Testis (tissue), 3 donors: Measurements from ENCODE around the gene KIF16B. TPM values are rescaled to one million over a fixed set of nuclear protein-coding genes. Genes with fewer than 3 reads are reported as not detected.

Source experiments
- DNase-seq: peaks from one replicate; pipeline ENCODE4 v3.0.0-alpha.2; 2019
- H3K27ac ChIP-seq, 2 donors: fragments of 200-600 bp; sonication (generic); one replicate each; pipeline ENCODE4 v1.5.1; 2019
- H3K27me3 ChIP-seq: fragments of 200-600 bp; sonication (generic); one replicate; pipeline ENCODE4 v1.5.1; 2019
- H3K36me3 ChIP-seq: fragments of 200-600 bp; sonication (generic); one replicate; pipeline ENCODE4 v1.5.1; 2017; ENCODE audit warnings: low read depth; ENCODE audit errors: missing control alignments
- H3K4me1 ChIP-seq: fragments of 200-600 bp; sonication (generic); one replicate; pipeline ENCODE4 v1.5.1; 2019
- H3K4me3 ChIP-seq, 2 donors: fragments of 200-600 bp; sonication (generic); one replicate each; pipeline ENCODE4 v1.5.1; 2017 to 2019
- H3K9me3 ChIP-seq: fragments of 200-600 bp; sonication (generic); one replicate; pipeline ENCODE4 v1.5.1; 2017
- POLR2A ChIP-seq: fragments of 450-650 bp; IDR thresholded peaks from one replicate; pipeline ENCODE4 v1.6.1; 2017; ENCODE audit warnings: antibody characterized with exemption, mild to moderate bottlenecking, moderate library complexity
- WGBS, 2 donors: methylation state at CpG; one replicate each; pipeline ENCODE4 v1.1.5; 2018; 5-methylcytosine and 5-hydroxymethylcytosine counted together
- intact Hi-C: fragments of 100-400 bp; cut with DNase I; formaldehyde crosslinking; loops from one replicate; pipeline ENCODE4 v1.15.1; 2023; ENCODE audit warnings: low total_unique reads
- polyA plus RNA-seq: library from polyadenylated mRNA; stranded (reverse); fragments of 350-450 nt; fragmentation: Illumina TruSeq; extraction: RNeasy Lipid Tissue Mini Kit (QIAGEN cat#74804); gene quantifications from one replicate; pipeline ENCODE4 v1.2.3, GENCODE V29; 2014; ENCODE audit warnings: low read depth, low replicate concordance; ENCODE audit not compliant: insufficient read depth
- total RNA-seq, 2 donors: library from RNA; depleted of rRNA; stranded (reverse); fragments of >200 nt; gene quantifications; one replicate each; pipeline ENCODE4 v1.2.3, GENCODE V29; 2016
- TF ChIP-seq, protein P1 (sequence below), 3 experiments: fragments of 450-650 bp in 2 of 3; fragments of 200-600 bp in 1 of 3; sonication (generic) in 1 of 3; IDR thresholded peaks; one replicate each; pipeline ENCODE4 v1.5.1; 2016 to 2019; ENCODE audit warnings: antibody characterized with exemption in 3 of 3, mild to moderate bottlenecking in 2 of 3, moderate library complexity in 1 of 3

The KIF16B gene
- total and polyA plus RNA-seq, 3 donors from 2014 or later, result 10.2 to 25.5 (median 22.3) TPM

DNA sequence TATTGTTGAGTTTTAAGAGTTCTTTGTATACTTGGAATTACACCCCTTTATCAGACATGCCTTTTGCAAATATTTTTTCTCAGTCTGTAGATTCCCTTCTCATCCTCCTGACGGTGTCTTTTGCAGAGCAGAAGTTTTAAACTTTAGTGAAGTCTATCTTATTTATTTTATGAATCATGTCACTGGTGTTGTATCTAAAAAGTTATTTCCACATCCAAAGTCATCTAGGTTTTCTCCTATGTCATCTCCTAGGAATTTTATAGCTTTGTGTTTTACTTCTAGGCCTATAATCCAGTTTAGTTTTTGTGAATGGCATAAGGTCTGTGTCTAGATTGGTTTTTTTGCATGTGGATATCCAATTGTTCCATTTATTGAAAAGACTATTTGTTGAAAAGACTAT, 271.3 kb downstream of the KIF16B start:
- DNase-seq, result no peak
- no peaks in the 10 kb centered on the region for H3K36me3 ChIP-seq
- 88% methylated on average over 1 of the region's 1 CpG for WGBS, 2 donors
- no peaks in the 10 kb centered on the region for H3K9me3 ChIP-seq
- H3K27ac ChIP-seq, result no peak overlapping the region
- no peaks in the 10 kb centered on the region for H3K4me1 ChIP-seq
- H3K27me3 ChIP-seq, result no peaks in the 10 kb centered on the region
- TF ChIP-seq, protein P1, sequence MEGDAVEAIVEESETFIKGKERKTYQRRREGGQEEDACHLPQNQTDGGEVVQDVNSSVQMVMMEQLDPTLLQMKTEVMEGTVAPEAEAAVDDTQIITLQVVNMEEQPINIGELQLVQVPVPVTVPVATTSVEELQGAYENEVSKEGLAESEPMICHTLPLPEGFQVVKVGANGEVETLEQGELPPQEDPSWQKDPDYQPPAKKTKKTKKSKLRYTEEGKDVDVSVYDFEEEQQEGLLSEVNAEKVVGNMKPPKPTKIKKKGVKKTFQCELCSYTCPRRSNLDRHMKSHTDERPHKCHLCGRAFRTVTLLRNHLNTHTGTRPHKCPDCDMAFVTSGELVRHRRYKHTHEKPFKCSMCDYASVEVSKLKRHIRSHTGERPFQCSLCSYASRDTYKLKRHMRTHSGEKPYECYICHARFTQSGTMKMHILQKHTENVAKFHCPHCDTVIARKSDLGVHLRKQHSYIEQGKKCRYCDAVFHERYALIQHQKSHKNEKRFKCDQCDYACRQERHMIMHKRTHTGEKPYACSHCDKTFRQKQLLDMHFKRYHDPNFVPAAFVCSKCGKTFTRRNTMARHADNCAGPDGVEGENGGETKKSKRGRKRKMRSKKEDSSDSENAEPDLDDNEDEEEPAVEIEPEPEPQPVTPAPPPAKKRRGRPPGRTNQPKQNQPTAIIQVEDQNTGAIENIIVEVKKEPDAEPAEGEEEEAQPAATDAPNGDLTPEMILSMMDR (IDR thresholded peaks at IDR 0.05), result no peak
- TF ChIP-seq POLR2A, result no peak
- no peak overlapping the region for H3K4me3 ChIP-seq
- intact Hi-C loops, result no loop called here

DNA sequence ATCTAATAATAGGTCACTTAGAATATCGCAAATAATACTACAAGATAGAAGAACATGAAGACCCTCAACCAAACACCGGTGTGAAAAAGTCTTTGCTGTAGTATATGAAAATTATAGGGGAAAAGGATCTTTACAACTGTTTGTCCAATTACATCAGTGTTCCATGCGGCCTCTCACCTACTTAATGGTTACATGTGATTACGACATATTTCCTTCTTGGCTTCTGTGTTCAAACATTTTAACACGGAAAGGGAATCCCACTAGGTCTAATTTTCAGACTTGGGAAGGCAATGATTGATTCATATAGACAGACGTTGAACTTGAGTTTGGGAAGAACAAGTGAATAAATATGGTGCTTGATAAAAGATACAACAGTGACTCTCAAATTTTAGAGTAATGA, 273.4 kb downstream of the KIF16B start:
- Histone ChIP-seq H3K9me3 (no peaks in the 10 kb centered on the region), H3K4me1 (no peaks in the 10 kb centered on the region), H3K27ac (no peak overlapping the region), H3K27me3 (no peaks in the 10 kb centered on the region), H3K36me3 (no peaks in the 10 kb centered on the region), H3K4me3 (no peak overlapping the region)
- no peak for TF ChIP-seq POLR2A
- intact Hi-C loops, result no loop called here
- WGBS, 2 donors, result 94 to 96% methylated on average over 6 of the region's 6 CpGs
- DNase-seq, result no peak

DNA sequence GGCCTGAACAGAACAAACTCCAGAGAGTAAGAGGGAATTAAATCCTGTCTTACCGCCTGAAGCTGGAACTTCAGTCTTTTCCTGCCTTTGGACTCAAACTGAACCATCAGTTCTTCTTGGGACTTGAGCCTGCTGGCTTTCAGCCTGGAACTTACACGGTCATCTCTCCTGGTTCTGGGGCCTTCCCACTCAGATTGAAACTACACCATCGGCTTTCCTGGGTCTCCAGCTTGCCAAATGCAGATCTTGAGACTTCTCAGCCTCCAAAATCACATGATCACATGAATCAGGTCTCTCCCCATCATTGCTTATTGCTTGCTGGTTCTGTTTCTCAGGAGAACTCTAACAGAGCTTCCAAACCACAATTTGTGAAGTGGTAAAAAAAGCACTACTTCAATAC, 276.3 kb downstream of the KIF16B start:
- TF ChIP-seq, protein P1 (IDR thresholded peaks at IDR 0.05), result no peak
- no peak for TF ChIP-seq POLR2A
- Histone ChIP-seq H3K9me3 (no peaks in the 10 kb centered on the region), H3K27me3 (no peaks in the 10 kb centered on the region), H3K4me1 (no peaks in the 10 kb centered on the region), H3K27ac (no peak overlapping the region), H3K4me3 (no peak overlapping the region), H3K36me3 (no peaks in the 10 kb centered on the region)
- 52 to 63% methylated on average over 3 of the region's 3 CpGs for WGBS, 2 donors
- DNase-seq, result peak; percentile 41
- intact Hi-C loops, result no loop called here

DNA sequence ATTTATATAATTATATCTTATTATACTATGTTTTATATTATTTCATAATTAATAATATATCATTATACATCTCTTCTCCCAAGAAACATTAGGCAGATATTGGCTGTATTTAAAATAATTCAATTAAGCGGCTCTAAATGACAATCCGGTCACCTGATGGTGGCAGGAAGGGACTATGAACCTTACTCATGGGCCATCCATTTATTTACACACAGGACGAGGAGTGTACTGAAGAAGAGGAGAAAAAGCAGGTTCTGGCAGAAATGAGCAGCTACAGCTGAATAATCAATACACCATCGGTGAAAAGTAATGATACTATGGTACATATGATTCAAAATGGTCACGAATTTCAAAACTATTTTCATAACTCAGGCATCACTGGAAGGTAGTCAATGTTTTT, 277.7 kb downstream of the KIF16B start:
- no peak for TF ChIP-seq POLR2A
- TF ChIP-seq, protein P1 (IDR thresholded peaks at IDR 0.05), result no peak
- Histone ChIP-seq H3K27me3 (no peaks in the 10 kb centered on the region), H3K36me3 (no peaks in the 10 kb centered on the region), H3K4me1 (no peaks in the 10 kb centered on the region), H3K27ac (no peak overlapping the region), H3K4me3 (no peak overlapping the region), H3K9me3 (no peaks in the 10 kb centered on the region)
- WGBS, 2 donors, result 85 to 97% methylated on average over 5 of the region's 5 CpGs
- no peak for DNase-seq
- intact Hi-C loops, result no loop called here

DNA sequence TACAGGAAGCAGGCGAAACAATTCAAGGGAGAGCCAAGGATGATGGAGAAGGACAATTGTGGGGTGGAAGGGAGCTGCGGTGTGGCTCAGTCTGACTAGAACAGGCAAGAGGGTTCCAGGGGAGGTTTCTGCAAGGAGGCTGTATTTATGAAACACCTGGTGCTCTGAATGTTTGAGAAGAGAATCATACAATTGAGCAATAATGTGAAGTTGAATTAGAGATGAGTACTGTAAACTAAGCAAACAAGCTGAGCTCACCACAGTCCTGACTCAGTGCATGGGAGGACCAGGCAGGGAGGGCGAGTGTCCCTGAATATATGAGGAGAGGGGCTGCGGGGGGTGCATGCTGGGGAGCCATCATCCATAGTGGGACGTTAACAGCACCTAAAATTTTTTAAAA, 279.7 kb downstream of the KIF16B start:
- Histone ChIP-seq H3K9me3 (no peaks in the 10 kb centered on the region), H3K27ac (no peak overlapping the region), H3K36me3 (no peaks in the 10 kb centered on the region), H3K4me1 (no peaks in the 10 kb centered on the region), H3K4me3 (no peak overlapping the region), H3K27me3 (no peaks in the 10 kb centered on the region)
- DNase-seq, result no peak
- intact Hi-C loops, result no loop called here
- TF ChIP-seq POLR2A, result no peak
- TF ChIP-seq, protein P1 (IDR thresholded peaks at IDR 0.05), result no peak
- WGBS, 2 donors, result 90 to 94% methylated on average over 5 of the region's 5 CpGs
